ENCODE measurements around the gene ABCA4. TPM values are rescaled to one million over a fixed set of nuclear protein-coding genes. Genes with fewer than 3 reads are reported as not detected.
A peak's percentile ranks its signal among the peaks of the same experiment; 100 is the strongest.

ABCA4 gene
- polyA plus RNA-seq, 10 donors, result 0.32 to 1.6 (median 0.92) TPM

DNA sequence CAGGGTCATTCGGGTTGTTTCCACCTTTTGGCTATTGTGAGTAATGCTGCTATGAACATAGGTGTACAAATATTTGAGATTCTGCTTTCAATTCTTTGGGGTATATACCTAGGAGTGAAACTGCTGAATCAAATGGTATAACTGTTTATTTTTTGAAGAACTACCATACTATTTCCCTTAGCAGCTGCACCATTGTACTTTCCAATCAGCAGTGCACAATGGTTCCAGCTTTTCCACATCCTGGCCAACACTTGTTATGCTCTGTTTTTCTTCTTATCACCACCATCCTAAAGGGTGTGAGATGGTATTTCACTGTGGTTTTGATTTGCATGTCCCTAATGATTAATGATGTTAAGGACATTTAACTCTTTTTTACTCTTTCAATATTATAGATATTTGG is 3.6 kb upstream of the ABCA4 start:
- DNase-seq, result no peak

GRCh38 chr1:94122201-94122970 is 1.4 kb upstream of the ABCA4 start:
- DNase-seq, result no peak

DNA sequence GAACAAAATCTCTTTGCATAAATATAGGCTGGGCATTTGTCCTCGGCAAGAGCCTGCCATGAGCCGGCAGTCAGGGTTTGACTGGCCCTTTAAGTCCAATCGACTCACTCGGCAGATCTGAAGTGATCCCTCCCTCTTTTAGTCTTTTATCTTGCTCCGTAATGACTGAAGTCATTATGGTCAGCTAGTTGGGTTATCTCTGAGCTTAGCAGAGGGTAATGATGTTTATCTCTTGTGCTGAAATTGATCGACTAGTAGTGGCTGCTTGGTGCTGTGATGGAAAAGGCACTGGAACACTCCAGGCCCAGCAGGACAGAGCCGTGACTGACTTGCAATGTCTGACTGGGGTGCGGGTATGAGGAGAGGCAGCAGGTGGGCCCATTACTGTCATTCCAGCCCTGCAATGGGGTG is 468 bp upstream of the ABCA4 start:
- no peak for DNase-seq

- no peak for DNase-seq
Observed at GRCh38 chr1:94120570-94120901, 412 bp downstream of the ABCA4 start.

DNA sequence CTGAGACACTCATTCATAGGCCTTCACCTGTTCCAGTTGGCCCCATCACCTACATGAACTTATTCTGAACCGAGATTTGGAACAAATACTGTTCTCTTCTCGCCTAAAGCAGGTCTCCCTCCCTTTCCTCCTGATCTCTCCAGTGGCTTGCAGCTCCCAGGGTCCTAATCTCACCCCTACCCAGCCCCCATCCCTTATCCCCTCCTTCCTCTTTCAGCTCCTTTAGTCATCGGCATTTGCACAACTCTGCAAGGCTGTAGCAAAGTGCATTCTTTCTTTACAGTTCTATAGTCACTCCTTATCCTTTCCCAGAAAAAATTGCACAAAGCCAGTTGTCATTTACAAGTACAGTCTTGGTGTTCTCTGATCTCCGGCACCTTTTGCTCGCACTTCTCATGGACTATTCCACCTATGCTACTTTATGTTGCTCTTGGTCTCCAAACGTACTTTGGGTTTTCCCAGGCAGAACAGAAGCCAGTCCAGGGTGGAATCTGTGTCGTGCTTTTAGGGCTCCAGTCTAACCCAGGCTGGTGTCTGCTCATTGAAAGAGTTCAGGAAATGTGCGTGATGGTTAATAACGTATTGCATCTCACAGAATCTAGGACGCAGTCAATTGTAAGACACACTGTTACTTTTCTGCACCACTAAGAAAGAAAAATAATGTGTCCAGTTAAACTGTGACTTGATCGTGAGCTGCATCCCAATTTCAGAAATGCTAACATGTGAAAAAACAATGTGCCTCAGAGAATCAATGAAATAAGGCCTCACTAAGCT is 965 bp downstream of the ABCA4 start:
- no peak for DNase-seq

DNA sequence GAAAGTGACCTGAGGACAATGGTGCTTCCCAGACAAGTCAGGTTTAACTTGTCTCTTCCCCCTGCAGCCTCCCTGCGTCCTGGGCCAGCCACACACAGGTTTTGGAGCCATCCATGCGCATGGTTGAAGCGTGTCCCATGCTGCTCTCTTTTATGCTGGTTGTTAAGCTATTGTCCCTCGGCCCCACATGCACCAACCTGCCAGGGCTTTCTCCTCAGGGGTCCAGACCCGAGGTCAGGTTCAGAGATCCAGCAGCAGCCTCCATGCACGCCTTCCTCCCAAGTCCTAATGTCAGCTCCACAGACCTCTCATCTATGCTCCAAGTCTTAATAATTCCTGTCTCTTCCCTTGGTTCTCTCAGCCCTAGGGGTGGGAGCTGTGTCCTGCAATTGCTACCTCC is 1.6 kb downstream of the ABCA4 start:
- DNase-seq, result no peak

GRCh38 chr1:94118471-94118870 is 2.5 kb downstream of the ABCA4 start:
- no peak for DNase-seq

- no peak for DNase-seq
Observed at GRCh38 chr1:94118013-94118412, 2.9 kb downstream of the ABCA4 start.

DNA sequence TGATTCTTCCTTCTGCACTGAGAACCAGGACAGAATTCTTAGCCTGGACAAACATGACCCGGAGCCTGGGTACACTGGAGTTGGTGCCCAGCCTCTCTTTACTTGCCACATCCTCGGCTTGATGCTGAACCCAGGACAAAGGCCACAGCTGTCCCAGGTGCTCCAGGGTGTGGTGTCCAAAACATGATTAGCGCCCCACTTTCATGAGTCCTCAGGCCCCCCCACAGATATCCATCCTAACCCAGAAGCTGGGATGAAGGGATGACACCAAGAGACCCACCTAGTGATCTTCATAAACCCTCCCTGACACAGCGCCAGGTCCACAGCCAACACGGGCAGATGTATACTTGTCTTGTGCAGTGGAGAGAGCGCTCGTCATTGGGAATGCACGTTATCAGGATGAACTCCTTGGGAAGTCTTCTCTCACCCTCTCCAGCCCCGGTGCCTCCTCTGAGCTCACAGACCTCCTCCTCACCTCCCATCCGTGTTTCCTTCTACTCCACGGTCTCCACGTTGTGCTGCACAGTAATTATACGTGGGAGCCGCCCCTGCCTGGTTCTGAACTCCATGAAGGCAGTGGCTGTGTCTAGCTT is 3.6 kb downstream of the ABCA4 start:
- DNase-seq, result no peak

DNA sequence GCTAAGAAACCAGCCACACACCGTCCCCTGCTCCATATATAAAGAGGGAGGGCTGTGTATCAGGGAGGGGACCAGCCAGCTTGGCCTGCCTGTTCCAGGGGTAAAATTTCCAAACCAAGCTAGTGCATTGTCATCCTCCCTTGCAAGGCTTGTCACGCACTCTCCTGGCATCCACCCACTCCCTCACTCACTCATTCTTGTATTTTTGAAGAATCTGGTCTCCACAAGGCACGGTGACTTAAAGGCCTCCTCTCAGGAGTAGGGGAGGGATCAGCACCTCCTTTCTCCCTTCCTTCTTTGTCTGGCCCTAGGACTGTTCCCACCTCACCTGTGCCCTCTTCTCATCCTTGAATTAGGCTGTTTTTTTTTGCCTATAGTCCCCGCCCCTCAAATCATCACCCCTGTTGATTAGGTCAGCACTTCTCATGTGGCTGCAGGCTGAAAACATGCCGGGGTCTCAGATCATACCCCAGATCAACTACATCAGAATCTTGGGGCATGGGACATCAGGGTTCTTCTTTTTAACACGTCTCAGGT is 5.0 kb downstream of the ABCA4 start:
- peak in 1 of 3 donors; percentile 48 for DNase-seq

- no peak for DNase-seq
Observed at GRCh38 chr1:94115254-94115899, 5.6 kb downstream of the ABCA4 start.

GRCh38 chr1:94113589-94114226 is 7.2 kb downstream of the ABCA4 start:
- peak in 1 of 3 donors; percentile 53 for DNase-seq

DNA sequence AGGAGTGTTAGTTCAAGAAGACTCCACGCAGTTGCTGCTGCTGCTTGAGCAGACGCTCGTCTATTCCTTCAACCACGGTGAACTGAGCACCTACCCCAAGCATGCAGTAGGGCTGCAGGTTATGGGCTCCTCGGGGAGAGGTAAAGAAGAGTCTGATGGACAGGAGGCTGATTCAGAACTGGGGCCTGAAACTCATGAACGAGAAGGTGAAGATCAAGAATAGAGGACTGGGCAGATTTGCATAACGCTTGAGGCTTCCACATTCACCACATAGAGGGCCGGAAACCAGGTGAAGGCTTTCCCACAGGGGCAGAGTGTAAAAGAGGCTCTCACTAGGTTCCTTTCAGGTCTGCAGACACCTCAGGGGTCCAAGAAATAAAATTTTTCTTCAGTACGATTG is 9.1 kb downstream of the ABCA4 start:
- DNase-seq, result no peak

DNA sequence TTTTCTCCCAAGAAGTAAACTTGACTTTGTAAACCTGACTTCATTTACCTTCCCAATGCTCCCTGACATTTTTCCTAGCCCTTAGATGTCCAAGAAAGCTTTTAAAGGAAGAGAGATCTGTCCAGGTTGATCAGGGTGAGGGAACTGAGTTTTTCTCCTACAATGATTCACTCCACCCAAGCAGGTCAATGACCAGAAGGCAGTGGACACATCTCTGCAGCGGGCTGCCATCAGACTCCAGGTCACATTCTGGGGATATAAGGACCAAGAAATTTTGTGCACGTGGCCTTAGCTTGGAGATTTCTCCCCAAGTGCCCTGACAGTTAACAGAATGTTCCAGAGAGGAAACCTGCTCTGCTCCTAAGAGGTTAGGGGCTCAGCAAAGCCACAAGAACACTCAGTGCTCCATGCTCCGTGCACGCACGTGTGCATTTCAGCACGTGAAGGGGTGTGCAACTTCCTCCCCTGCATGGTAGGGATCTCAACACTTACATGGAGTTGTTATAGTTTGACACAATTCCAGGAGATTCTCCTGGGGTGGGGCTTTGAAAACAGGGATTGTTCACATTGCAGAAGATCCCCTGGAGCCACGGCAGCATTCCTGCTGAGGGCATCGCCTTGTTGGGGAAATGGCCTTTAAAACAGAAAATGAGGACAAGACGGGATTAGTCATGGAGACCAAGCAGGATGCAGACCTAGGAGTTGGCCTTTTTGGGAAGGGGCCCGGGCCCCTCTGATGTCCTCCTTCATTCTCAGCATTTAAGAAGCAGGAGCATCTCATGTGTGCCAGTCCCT is 9.8 kb downstream of the ABCA4 start:
- DNase-seq, result no peak

DNA sequence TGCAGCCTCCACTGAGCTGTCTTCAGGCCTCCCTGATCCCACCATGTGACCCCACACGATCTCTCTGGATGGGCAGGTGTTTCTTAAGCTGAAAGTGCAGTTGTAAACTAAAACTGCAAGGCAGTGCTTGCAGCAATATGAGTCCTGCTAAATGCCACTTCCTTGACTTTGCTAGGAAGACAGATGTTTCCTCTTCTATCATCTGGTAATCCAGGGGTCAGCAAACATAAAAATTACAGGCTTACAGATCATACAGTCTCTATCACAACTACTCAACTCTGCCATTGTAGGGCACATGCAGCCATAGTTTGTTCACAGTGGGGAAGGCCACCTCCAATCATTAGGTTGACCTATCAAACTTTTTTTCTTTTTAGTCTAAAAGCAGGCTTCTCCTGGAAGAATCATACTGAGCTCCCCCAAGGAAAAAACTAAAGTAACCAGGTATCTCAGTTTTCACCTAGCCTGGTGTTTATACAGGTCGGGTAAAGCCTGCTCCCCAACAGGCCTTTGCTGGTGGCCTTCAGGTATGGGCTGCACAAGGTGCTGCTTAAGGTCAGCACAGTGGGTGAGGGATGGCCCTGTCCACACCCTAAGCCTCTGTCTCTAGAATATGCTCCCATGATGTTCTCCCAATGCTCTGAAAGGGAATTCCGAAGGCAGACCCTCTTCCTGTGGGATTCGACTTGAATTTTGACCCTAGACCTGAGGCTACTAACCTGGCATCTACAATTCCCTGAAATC is 10.8 kb downstream of the ABCA4 start:
- no peak for DNase-seq

DNA sequence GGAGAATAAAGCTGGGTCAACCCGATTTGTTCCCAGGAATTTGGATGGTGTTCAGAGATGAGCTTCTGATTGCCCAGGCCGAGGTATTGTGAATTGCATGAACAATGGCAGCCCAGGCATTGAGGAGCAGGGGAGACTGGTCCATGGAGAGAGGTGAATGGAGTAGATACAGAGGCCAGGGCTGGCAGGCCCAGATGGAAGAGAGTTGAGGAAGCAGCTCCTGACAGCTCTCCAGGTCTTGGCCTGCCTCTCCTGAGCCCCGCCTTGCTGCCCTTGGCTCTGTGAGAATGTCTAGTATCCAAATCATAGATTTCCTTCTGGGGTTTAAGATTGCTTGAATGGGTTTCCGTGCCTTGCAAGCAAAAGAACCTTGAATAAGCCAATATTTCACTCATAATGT is 11.5 kb downstream of the ABCA4 start:
- DNase-seq, result no peak

DNA sequence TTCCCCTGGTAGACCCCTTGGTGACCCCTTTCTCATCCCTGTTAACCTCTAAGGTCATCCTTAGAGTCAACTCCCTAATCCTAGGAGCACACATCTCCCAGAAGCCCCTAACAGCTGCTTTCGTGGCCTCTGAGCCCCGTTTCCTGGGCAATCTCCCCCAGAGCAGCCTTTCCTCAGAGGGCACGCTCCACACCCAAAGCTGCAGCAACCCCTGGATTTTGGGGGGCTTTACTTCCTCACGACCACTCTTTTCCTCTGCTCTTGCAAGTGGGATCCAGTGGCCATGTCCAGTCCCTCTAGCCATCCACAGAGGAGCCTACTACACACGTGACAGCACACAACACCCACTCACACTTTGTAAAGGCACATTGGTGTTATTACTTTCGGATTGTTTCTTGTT is 13.8 kb downstream of the ABCA4 start:
- no peak for DNase-seq

GRCh38 chr1:94106716-94107115 is 14.2 kb downstream of the ABCA4 start:
- no peak for DNase-seq

- no peak for DNase-seq
Observed at GRCh38 chr1:94105957-94106529, 14.9 kb downstream of the ABCA4 start.

- DNase-seq, result no peak
Observed at GRCh38 chr1:94105581-94105952, 15.4 kb downstream of the ABCA4 start.

All from muscle of back (tissue), 11 donors.